ENCODE measurements around the gene CACNA1C. TPM values are rescaled to one million over a fixed set of nuclear protein-coding genes. Genes with fewer than 3 reads are reported as not detected.

CACNA1C gene
- total RNA-seq, 1 donor from 2014 or later = 7.3 TPM

DNA sequence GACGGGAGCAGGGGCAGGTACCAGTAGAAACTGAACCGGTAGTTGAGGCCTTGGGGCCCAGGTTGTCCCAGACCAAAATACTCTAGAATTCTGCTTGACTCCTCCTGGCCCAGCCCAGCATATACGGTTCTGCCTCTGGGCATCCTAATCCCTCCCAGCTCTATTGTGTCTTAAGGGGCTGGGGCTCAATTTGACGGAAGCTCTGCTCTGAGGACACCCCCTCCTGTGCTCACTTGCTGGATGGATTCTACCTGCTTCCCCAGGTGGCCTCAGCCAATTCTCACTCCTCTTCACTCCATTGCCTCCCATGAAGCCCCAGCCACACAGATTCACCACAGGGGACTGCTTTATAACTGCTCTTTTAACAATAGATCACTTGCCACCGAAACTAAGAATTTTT is 522.5 kb downstream of the CACNA1C start:
- Histone ChIP-seq H3K27ac (ENCODE audit: low read depth, low read length) (no peak overlapping the region), H3K36me3 (ENCODE audit: control insufficient read depth in 3 of 3, insufficient read depth in 3 of 3, low read length in 3 of 3) (no peaks in the 10 kb centered on the region), H3K9me3 (ENCODE audit: control insufficient read depth in 3 of 3, low read length in 3 of 3) (no peaks in the 10 kb centered on the region)

DNA sequence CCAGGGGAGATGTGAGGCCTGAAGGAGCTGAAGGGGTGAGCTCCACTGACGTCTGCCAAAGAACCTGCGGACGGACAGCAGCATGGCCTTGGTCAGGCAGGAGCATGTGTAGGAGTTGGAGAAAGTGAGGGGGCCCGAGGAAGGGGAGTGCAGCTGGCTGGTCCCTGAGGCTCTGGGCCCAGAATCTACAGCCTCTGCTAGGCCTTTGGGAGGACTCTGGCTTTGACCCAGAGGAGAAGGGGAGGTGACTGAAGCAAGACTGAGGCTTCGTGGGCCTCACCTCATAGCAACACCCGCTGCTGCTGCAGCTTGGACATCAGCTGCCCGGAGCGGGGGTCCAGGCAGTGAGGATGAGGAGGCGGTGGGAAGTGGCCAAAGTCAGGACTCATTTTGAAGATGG is 525.4 kb downstream of the CACNA1C start:
- H3K9ac ChIP-seq (ENCODE audit: low read depth in 1 of 3, low read length in 3 of 3) = no peak overlapping the region
- no peak overlapping the region for H3K4me3 ChIP-seq (ENCODE audit: low read length in 3 of 3)
- H3K4me1 ChIP-seq (ENCODE audit: control insufficient read depth in 3 of 3, insufficient read depth in 3 of 3, low read length in 3 of 3) = peaks cover 0 to 1% (median 0%) of the 10 kb centered on the region in 3 donors
- no peaks in the 10 kb centered on the region for H3K36me3 ChIP-seq (ENCODE audit: control insufficient read depth in 3 of 3, insufficient read depth in 3 of 3, low read length in 3 of 3)
- no peaks in the 10 kb centered on the region for H3K9me3 ChIP-seq (ENCODE audit: control insufficient read depth in 3 of 3, low read length in 3 of 3)
- H3K27ac ChIP-seq (ENCODE audit: low read depth, low read length) = no peak overlapping the region
- peaks cover 6 to 12% (median 11%) of the 10 kb centered on the region in 3 donors for H3K27me3 ChIP-seq (ENCODE audit: control insufficient read depth in 3 of 3, insufficient read depth in 3 of 3, low read length in 3 of 3)

More for the DNA sequence above, 522.5 kb downstream of the CACNA1C start:
- H3K27me3 ChIP-seq (ENCODE audit: control insufficient read depth in 3 of 3, insufficient read depth in 3 of 3, low read length in 3 of 3) = peaks cover 0 to 5% (median 0%) of the 10 kb centered on the region in 3 donors
- H3K4me1 ChIP-seq (ENCODE audit: control insufficient read depth in 3 of 3, insufficient read depth in 3 of 3, low read length in 3 of 3) = no peaks in the 10 kb centered on the region
- no peak overlapping the region for H3K4me3 ChIP-seq (ENCODE audit: low read length in 3 of 3)
- no peak overlapping the region for H3K9ac ChIP-seq (ENCODE audit: low read depth in 1 of 3, low read length in 3 of 3)

DNA sequence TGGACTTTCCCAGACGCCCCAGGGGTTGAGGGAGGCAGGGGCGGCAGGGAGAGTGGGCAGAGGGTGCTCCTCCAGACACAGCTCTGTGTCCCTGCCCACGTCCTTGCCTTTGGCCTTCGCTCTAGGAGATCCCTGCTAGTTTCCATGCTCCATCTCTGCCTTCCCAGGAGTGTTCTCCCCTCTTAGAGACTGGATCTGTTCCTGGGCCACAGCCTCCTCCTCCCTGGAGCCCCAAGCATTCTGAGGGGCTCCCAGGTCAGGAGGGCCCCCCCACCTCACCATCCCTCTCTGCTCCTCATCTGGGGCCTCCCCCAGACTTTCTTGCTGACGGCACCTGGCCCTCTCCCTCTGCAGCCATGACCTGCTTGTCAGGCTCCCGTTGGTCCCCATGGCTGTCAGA is 526.0 kb downstream of the CACNA1C start:
- Histone ChIP-seq H3K27me3 (ENCODE audit: control insufficient read depth in 3 of 3, insufficient read depth in 3 of 3, low read length in 3 of 3) (peaks cover 6 to 17% (median 13%) of the 10 kb centered on the region in 3 donors), H3K36me3 (ENCODE audit: control insufficient read depth in 3 of 3, insufficient read depth in 3 of 3, low read length in 3 of 3) (no peaks in the 10 kb centered on the region), H3K4me1 (ENCODE audit: control insufficient read depth in 3 of 3, insufficient read depth in 3 of 3, low read length in 3 of 3) (peaks cover 0 to 4% (median 0%) of the 10 kb centered on the region in 3 donors), H3K27ac (ENCODE audit: low read depth, low read length) (no peak overlapping the region), H3K4me3 (ENCODE audit: low read length in 3 of 3) (no peak overlapping the region), H3K9ac (ENCODE audit: low read depth in 1 of 3, low read length in 3 of 3) (no peak overlapping the region), H3K9me3 (ENCODE audit: control insufficient read depth in 3 of 3, low read length in 3 of 3) (no peaks in the 10 kb centered on the region)

DNA sequence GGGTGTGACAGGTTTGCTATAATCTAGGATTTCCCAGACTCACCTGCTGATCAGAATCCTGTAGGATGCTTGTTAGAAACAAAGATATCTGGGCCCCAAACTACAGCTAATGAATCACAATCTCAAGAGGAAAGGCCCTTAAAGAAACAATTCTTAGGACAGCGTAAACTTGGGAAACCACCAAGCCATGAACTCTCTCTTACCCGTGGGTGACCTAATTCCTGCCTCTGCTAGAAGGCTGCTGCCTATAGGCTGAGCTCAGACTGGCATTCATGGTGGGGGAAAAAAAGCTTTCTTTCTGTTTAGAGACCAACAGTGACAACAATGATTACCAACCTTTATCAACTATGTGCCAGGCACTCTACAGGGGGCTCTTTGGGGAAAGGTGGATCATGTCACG is 528.0 kb downstream of the CACNA1C start:
- Histone ChIP-seq H3K4me3 (ENCODE audit: low read length in 3 of 3) (no peak overlapping the region), H3K9me3 (ENCODE audit: control insufficient read depth in 3 of 3, low read length in 3 of 3) (no peaks in the 10 kb centered on the region), H3K36me3 (ENCODE audit: control insufficient read depth in 3 of 3, insufficient read depth in 3 of 3, low read length in 3 of 3) (no peaks in the 10 kb centered on the region), H3K27me3 (ENCODE audit: control insufficient read depth in 3 of 3, insufficient read depth in 3 of 3, low read length in 3 of 3) (peaks cover 6 to 32% (median 30%) of the 10 kb centered on the region in 3 donors), H3K4me1 (ENCODE audit: control insufficient read depth in 3 of 3, insufficient read depth in 3 of 3, low read length in 3 of 3) (peaks cover 0 to 4% (median 0%) of the 10 kb centered on the region in 3 donors), H3K9ac (ENCODE audit: low read depth in 1 of 3, low read length in 3 of 3) (no peak overlapping the region), H3K27ac (ENCODE audit: low read depth, low read length) (no peak overlapping the region)

DNA sequence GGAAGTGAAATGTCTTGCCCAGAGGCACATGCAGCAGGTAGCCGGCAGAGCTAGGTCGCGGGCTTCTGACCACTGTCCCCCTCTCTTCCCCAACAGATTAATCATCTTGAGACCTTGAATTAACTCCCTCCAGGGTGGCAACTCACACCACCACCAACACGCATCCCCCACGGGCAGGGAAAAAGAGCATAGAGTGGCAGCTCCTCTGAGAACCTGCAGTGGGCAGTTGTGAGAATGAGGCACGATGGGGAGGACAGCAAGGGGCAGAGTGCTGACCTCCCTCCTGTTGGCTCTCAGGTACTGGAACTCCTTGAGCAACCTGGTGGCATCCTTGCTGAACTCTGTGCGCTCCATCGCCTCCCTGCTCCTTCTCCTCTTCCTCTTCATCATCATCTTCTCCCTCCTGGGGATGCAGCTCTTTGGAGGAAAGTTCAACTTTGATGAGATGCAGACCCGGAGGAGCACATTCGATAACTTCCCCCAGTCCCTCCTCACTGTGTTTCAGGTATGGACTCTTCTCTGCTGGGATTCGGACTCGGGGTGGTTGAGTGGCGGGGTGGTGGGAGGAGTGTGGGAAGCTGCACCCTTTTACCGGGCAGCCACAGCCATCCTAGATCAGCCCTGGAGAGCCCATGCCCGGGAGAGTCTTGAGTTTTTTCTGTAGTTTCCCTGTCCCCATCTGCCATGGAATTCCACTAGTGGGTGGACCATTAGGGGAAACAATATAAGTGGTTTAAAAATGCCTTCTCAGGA is 528.7 kb downstream of the CACNA1C start:
- Histone ChIP-seq H3K36me3 (ENCODE audit: control insufficient read depth in 3 of 3, insufficient read depth in 3 of 3, low read length in 3 of 3) (no peaks in the 10 kb centered on the region), H3K27ac (ENCODE audit: low read depth, low read length) (no peak overlapping the region)

DNA sequence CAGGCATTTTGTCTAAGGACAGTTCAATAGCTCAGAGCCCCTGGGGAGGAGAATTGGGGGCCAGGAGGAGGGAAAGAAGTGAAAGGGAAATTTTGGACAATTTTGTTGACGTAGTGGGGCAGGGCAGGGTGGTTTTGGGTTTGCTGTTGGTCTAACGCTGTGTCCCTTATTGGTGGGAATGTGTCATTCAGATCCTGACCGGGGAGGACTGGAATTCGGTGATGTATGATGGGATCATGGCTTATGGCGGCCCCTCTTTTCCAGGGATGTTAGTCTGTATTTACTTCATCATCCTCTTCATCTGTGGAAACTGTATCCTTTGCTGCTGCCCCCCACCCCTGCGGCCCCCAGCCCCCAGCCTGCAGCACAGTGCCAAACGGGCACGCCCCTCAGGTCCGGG is 529.8 kb downstream of the CACNA1C start:
- H3K36me3 ChIP-seq (ENCODE audit: control insufficient read depth in 3 of 3, insufficient read depth in 3 of 3, low read length in 3 of 3) = no peaks in the 10 kb centered on the region
- H3K27me3 ChIP-seq (ENCODE audit: control insufficient read depth in 3 of 3, insufficient read depth in 3 of 3, low read length in 3 of 3) = peaks cover 9 to 37% (median 34%) of the 10 kb centered on the region in 3 donors
- peaks cover 0 to 4% (median 0%) of the 10 kb centered on the region in 3 donors for H3K4me1 ChIP-seq (ENCODE audit: control insufficient read depth in 3 of 3, insufficient read depth in 3 of 3, low read length in 3 of 3)
- no peak overlapping the region for H3K4me3 ChIP-seq (ENCODE audit: low read length in 3 of 3)
- H3K27ac ChIP-seq (ENCODE audit: low read depth, low read length) = no peak overlapping the region
- no peaks in the 10 kb centered on the region for H3K9me3 ChIP-seq (ENCODE audit: control insufficient read depth in 3 of 3, low read length in 3 of 3)
- no peak overlapping the region for H3K9ac ChIP-seq (ENCODE audit: low read depth in 1 of 3, low read length in 3 of 3)

More for the DNA sequence above, 528.7 kb downstream of the CACNA1C start:
- no peak overlapping the region for H3K9ac ChIP-seq (ENCODE audit: low read depth in 1 of 3, low read length in 3 of 3)
- H3K4me3 ChIP-seq (ENCODE audit: low read length in 3 of 3) = no peak overlapping the region
- H3K4me1 ChIP-seq (ENCODE audit: control insufficient read depth in 3 of 3, insufficient read depth in 3 of 3, low read length in 3 of 3) = peaks cover 0 to 4% (median 0%) of the 10 kb centered on the region in 3 donors
- no peaks in the 10 kb centered on the region for H3K9me3 ChIP-seq (ENCODE audit: control insufficient read depth in 3 of 3, low read length in 3 of 3)
- peaks cover 6 to 32% (median 32%) of the 10 kb centered on the region in 3 donors for H3K27me3 ChIP-seq (ENCODE audit: control insufficient read depth in 3 of 3, insufficient read depth in 3 of 3, low read length in 3 of 3)

DNA sequence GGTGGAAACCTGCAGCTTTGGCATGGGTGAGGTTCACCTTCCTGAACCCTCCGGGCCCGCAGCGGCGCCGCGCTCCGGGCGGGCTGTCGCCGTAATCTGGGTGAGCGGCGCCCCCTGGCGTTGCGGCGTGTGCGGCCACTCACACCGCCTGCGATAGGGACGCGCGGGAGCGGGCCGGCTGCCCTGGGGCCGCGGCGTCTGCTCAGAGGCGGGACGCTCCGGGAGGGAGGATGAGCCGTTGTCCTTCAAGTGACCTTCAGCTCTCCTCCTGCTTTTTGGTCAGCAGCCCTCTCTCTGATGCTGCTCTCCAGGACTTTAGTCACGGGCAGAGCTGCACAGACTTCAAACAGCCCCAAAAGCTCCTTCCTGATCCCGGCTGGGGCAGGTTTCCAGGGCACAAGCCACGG is 530.3 kb downstream of the CACNA1C start:
- Histone ChIP-seq H3K36me3 (ENCODE audit: control insufficient read depth in 3 of 3, insufficient read depth in 3 of 3, low read length in 3 of 3) (peaks cover 0 to 2% (median 0%) of the 10 kb centered on the region in 3 donors), H3K9ac (ENCODE audit: low read depth in 1 of 3, low read length in 3 of 3) (no peak overlapping the region), H3K27ac (ENCODE audit: low read depth, low read length) (no peak overlapping the region), H3K9me3 (ENCODE audit: control insufficient read depth in 3 of 3, low read length in 3 of 3) (no peaks in the 10 kb centered on the region), H3K4me1 (ENCODE audit: control insufficient read depth in 3 of 3, insufficient read depth in 3 of 3, low read length in 3 of 3) (peaks cover 0 to 4% (median 0%) of the 10 kb centered on the region in 3 donors), H3K4me3 (ENCODE audit: low read length in 3 of 3) (peak overlapping the region in 1 of 3 donors; percentile 2), H3K27me3 (ENCODE audit: control insufficient read depth in 3 of 3, insufficient read depth in 3 of 3, low read length in 3 of 3) (peaks cover 13 to 42% (median 37%) of the 10 kb centered on the region in 3 donors)

DNA sequence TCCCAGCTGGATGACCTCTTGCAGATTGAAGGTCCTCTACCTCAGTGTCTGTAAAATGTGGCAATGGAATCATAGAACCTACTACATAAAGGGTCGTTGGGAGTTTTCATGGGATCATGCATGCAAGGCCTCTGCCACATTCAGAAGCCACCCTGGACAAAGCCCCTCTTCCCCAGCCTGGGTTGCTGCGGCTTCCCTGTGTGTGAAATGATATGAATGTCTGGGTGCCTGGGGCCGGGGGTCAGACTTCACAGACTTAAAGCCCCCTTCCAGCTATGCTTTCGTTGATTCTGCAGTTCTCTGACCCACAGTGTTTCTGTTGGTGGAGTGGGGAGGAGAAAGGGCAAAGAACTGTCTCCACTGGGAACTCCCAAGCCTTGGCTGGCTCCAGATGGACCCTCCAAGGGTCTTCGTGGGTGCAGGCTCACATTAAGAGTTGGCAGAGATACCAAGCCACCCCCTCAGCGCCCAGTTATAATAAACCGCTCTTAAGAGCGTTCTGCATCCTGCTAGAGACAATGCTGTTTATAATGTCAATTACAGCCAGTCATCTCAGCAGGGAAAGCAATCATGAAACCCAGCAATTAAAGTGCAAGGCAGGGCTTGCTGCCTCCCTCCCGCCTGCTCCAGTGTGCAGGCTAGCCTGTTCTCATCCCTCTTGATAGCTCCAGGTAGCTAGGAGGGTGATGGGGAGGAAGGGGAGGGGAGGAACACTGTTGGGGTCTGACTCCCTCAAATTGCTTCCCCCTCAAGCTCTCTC is 531.0 kb downstream of the CACNA1C start:
- Histone ChIP-seq H3K36me3 (ENCODE audit: control insufficient read depth in 3 of 3, insufficient read depth in 3 of 3, low read length in 3 of 3) (peaks cover 0 to 2% (median 0%) of the 10 kb centered on the region in 3 donors), H3K27me3 (ENCODE audit: control insufficient read depth in 3 of 3, insufficient read depth in 3 of 3, low read length in 3 of 3) (peaks cover 17 to 47% (median 36%) of the 10 kb centered on the region in 3 donors)

DNA sequence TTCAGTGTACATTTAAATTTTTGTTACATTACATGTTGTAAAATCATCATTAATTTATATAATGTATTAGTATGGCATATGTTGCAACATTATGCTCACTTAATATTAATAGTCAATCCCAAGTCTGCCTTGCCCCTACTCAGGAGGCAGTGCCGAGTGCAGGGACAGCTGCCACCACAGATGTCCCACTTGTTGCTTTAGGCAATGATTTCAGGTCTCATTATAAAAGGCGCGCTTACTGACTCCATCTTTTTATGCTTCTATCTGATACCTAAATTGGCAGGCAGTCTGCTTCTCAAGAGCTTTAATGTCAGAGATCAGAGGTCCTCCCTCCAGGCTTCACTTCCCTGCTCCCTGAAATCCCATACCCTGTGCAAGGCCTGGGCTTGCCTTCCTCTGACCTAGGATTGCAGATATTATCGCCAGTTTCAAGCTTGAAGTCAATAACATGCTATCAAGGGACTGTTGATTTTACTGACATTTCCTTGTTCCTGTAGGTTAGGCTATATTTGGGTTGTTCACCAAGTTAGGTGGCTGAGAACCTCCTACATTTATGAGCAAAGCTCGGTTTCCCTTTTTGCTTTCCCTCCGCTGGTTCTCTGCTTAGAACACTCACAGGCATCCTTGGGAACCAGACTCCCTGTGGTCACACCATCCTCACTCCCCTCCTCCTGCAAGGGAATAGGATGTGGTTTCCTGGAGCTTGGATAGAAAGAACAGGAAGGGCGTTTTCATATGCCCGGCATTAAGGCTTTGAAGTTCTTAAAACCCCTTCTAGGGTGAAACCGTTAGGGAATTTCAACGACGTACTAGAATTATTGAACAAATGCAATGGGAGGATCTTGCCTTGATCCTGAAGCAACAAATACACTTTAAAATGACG is 533.6 kb downstream of the CACNA1C start:
- no peak overlapping the region for H3K27ac ChIP-seq (ENCODE audit: low read depth, low read length)

More for the DNA sequence above, 531.0 kb downstream of the CACNA1C start:
- Histone ChIP-seq H3K4me3 (ENCODE audit: low read length in 3 of 3) (no peak overlapping the region), H3K9me3 (ENCODE audit: control insufficient read depth in 3 of 3, low read length in 3 of 3) (no peaks in the 10 kb centered on the region), H3K27ac (ENCODE audit: low read depth, low read length) (no peak overlapping the region), H3K9ac (ENCODE audit: low read depth in 1 of 3, low read length in 3 of 3) (no peak overlapping the region), H3K4me1 (ENCODE audit: control insufficient read depth in 3 of 3, insufficient read depth in 3 of 3, low read length in 3 of 3) (peaks cover 0 to 4% (median 0%) of the 10 kb centered on the region in 3 donors)

More for the DNA sequence above, 533.6 kb downstream of the CACNA1C start:
- Histone ChIP-seq H3K9ac (ENCODE audit: low read depth in 1 of 3, low read length in 3 of 3) (no peak overlapping the region), H3K4me3 (ENCODE audit: low read length in 3 of 3) (no peak overlapping the region), H3K4me1 (ENCODE audit: control insufficient read depth in 3 of 3, insufficient read depth in 3 of 3, low read length in 3 of 3) (peaks cover 0 to 4% (median 0%) of the 10 kb centered on the region in 3 donors), H3K27me3 (ENCODE audit: control insufficient read depth in 3 of 3, insufficient read depth in 3 of 3, low read length in 3 of 3) (peaks cover 19 to 53% (median 34%) of the 10 kb centered on the region in 3 donors), H3K9me3 (ENCODE audit: control insufficient read depth in 3 of 3, low read length in 3 of 3) (no peaks in the 10 kb centered on the region), H3K36me3 (ENCODE audit: control insufficient read depth in 3 of 3, insufficient read depth in 3 of 3, low read length in 3 of 3) (peaks cover 0 to 2% (median 0%) of the 10 kb centered on the region in 3 donors)

Data from skeletal muscle tissue (tissue), 4 donors.